T-cell (primary cell): ENCODE data around the gene CPTP. TPM values are rescaled to one million over a fixed set of nuclear protein-coding genes. Genes with fewer than 3 reads are reported as not detected.

ENCODE experiments used
- ATAC-seq, 4 experiments: fragments of 200-7000 bp in 3 of 4; fragments of 150-1000 bp in 1 of 4; cut with Tn5 transposase; replicated peaks in 1 of 4; 1 replicate in 3 of 4; 2 replicates in 1 of 4; pipeline ENCODE4 v1.10.0; 2021; ENCODE audit warnings: moderate library complexity in 3 of 4, mild to moderate bottlenecking in 2 of 4, moderate number of reproducible peaks in 1 of 4
- CTCF ChIA-PET, 2 donors: fragments of 300-600 bp; sonication (Branson Sonifier 250); formaldehyde crosslinking; loops; one replicate each; lab custom pipeline; 2022; ENCODE audit warnings: antibody characterized with exemption in 2 of 2; lab: Charles Lee
- POLR2A ChIA-PET, 2 donors: fragments of 300-600 bp; sonication (Branson Sonifier 250); formaldehyde crosslinking; loops; one replicate each; lab custom pipeline; 2022; ENCODE audit warnings: antibody characterized with exemption in 2 of 2; lab: Charles Lee
- DNase-seq, 35 experiments: peaks; one replicate each; pipeline versions ENCODE4 v3.0.0 to v3.0.0-alpha.2; 2013 to 2023
- H3K27ac ChIP-seq: one replicate; pipeline ENCODE4 v1.5.1; 2013; ENCODE audit warnings: low read length
- H3K27me3 ChIP-seq, 2 experiments: replicated peaks in 1 of 2; 1 replicate in 1 of 2; 2 replicates in 1 of 2; pipeline versions ENCODE4 v1.6.1 to v1.7.0; 2013; ENCODE audit warnings: low read length in 1 of 2, mixed read lengths in 1 of 2; ENCODE audit not compliant: control insufficient read depth in 2 of 2, insufficient read depth in 2 of 2; ENCODE audit errors: extremely low read depth in 1 of 2
- H3K36me3 ChIP-seq, 2 donors: 1 replicate in 1 of 2; 2 replicates in 1 of 2; pipeline versions ENCODE4 v1.6.1 to v1.7.0; 2013; ENCODE audit warnings: low read length in 1 of 2; ENCODE audit not compliant: control insufficient read depth in 2 of 2, insufficient read depth in 1 of 2; ENCODE audit errors: extremely low read depth in 1 of 2
- H3K4me1 ChIP-seq, 2 experiments: 1 replicate in 1 of 2; 2 replicates in 1 of 2; pipeline versions ENCODE4 v1.6.1 to v1.7.0; 2013; ENCODE audit warnings: low read length in 2 of 2, mixed read lengths in 1 of 2; ENCODE audit not compliant: insufficient read depth in 2 of 2, control insufficient read depth in 1 of 2; ENCODE audit errors: extremely low read depth in 1 of 2
- H3K4me3 ChIP-seq, 2 donors: 1 replicate in 1 of 2; 2 replicates in 1 of 2; pipeline versions ENCODE4 v1.5.1 to v1.7.0; 2013; ENCODE audit warnings: mild to moderate bottlenecking in 2 of 2, low read length in 1 of 2, moderate library complexity in 1 of 2; ENCODE audit not compliant: control insufficient read depth in 1 of 2; ENCODE audit errors: extremely low read depth in 1 of 2
- H3K9me3 ChIP-seq: 2 replicates; pipeline ENCODE4 v1.7.0; 2013
- H3K27ac Mint-ChIP-seq, 2 donors: one replicate each; pipeline ENCODE4 v1.8.0; 2020 to 2021; ENCODE audit warnings: mild to moderate bottlenecking in 2 of 2, mixed read lengths in 2 of 2
- H3K27me3 Mint-ChIP-seq, 2 donors: one replicate each; pipeline ENCODE4 v1.8.0; 2021 to 2022; ENCODE audit warnings: mixed read lengths in 2 of 2
- H3K36me3 Mint-ChIP-seq: one replicate; pipeline ENCODE4 v1.8.0; 2021; ENCODE audit warnings: mixed read lengths
- H3K4me1 Mint-ChIP-seq, 3 donors: one replicate each; pipeline ENCODE4 v1.8.0; 2020 to 2022; ENCODE audit warnings: mixed read lengths in 3 of 3, mild to moderate bottlenecking in 1 of 3
- H3K4me3 Mint-ChIP-seq, 3 donors: one replicate each; pipeline ENCODE4 v1.8.0; 2020 to 2022; ENCODE audit warnings: mild to moderate bottlenecking in 3 of 3, mixed read lengths in 3 of 3, moderate library complexity in 3 of 3
- H3K9me3 Mint-ChIP-seq, 3 donors: one replicate each; pipeline ENCODE4 v1.8.0; 2020 to 2022; ENCODE audit warnings: mixed read lengths in 3 of 3
- WGBS: methylation state at CpG from one replicate; pipeline ENCODE4 v1.1.5; 2013; ENCODE audit warnings: missing lambda C conversion rate; ENCODE audit not compliant: insufficient coverage; 5-methylcytosine and 5-hydroxymethylcytosine counted together
- total RNA-seq, 35 experiments: library from RNA in 6 of 35; stranded (reverse) in 6 of 35; fragments of 120-200 nt in 1 of 35; gene quantifications; one replicate each; pipeline versions ENCODE4 v1.2.1 to v1.2.4 and lab custom pipeline; 2013 to 2026

Gene CPTP
- total RNA-seq, 5 donors from 2014 or later (not counting 1 experiment from before 2014, with no cell fraction given), result 15.8 to 35.8 (median 29.9) TPM

- ChIA-PET CTCF (no interaction called here), POLR2A (no interaction called here)
- no peaks in the 10 kb centered on the region for H3K9me3 Mint-ChIP-seq
- no peak overlapping the region for H3K4me3 Mint-ChIP-seq
- no peak for DNase-seq
- ATAC-seq, result no peak
- H3K36me3 Mint-ChIP-seq, result no peaks in the 10 kb centered on the region
- no peak overlapping the region for H3K4me3 ChIP-seq
- WGBS, result 92% methylated on average over 36 of the region's 36 CpGs
- H3K9me3 ChIP-seq, result no peaks in the 10 kb centered on the region
- peaks cover 0 to 2% of the 10 kb centered on the region in 2 experiments for H3K4me1 ChIP-seq
- no peaks in the 10 kb centered on the region for H3K27me3 ChIP-seq
- no peak overlapping the region for H3K27ac ChIP-seq
- H3K27me3 Mint-ChIP-seq, result no peaks in the 10 kb centered on the region
- peaks cover 3 to 5% (median 4%) of the 10 kb centered on the region in 3 donors for H3K4me1 Mint-ChIP-seq
- H3K27ac Mint-ChIP-seq, result no peak overlapping the region
- peaks cover 8 to 10% of the 10 kb centered on the region in 2 donors for H3K36me3 ChIP-seq
Observed at GRCh38 chr1:1333551-1334241, 9.1 kb downstream of the CPTP start.

- peaks cover 0 to 2% (median 2%) of the 10 kb centered on the region in 3 donors for H3K4me1 Mint-ChIP-seq
- Histone ChIP-seq H3K9me3 (no peaks in the 10 kb centered on the region), H3K4me1 (peaks cover 0 to 2% of the 10 kb centered on the region in 2 experiments), H3K27ac (no peak overlapping the region), H3K36me3 (peaks cover 0 to 10% of the 10 kb centered on the region in 2 donors), H3K4me3 (no peak overlapping the region), H3K27me3 (no peaks in the 10 kb centered on the region)
- ATAC-seq (no peak), DNase-seq (no peak)
- peaks cover under 1% of the 10 kb centered on the region for H3K36me3 Mint-ChIP-seq
- ChIA-PET POLR2A (no interaction called here), CTCF (interaction anchor here in 1 of 2 donors (0.5 kb wide), 1 partner anchor 164 kb away, joined by 3 read pairs; no protein-coding TSS in a partner anchor)
- H3K27ac Mint-ChIP-seq, result no peak overlapping the region
- 91% methylated on average over 11 of the region's 11 CpGs for WGBS
- H3K9me3 Mint-ChIP-seq, result no peaks in the 10 kb centered on the region
- no peaks in the 10 kb centered on the region for H3K27me3 Mint-ChIP-seq
- no peak overlapping the region for H3K4me3 Mint-ChIP-seq
Observed at GRCh38 chr1:1334835-1335234, 10.2 kb downstream of the CPTP start.

GRCh38 chr1:1335283-1335682 is 10.7 kb downstream of the CPTP start:
- ChIA-PET CTCF (interaction anchor here in 1 of 2 donors (0.5 kb wide), 1 partner anchor 164 kb away, joined by 3 read pairs; no protein-coding TSS in a partner anchor), POLR2A (no interaction called here)
- ATAC-seq (no peak), DNase-seq (no peak)
- Mint-ChIP-seq H3K4me1 (no peaks in the 10 kb centered on the region), H3K27ac (no peak overlapping the region), H3K4me3 (no peak overlapping the region), H3K27me3 (no peaks in the 10 kb centered on the region), H3K9me3 (no peaks in the 10 kb centered on the region), H3K36me3 (peaks cover 3% of the 10 kb centered on the region)
- Histone ChIP-seq H3K4me1 (no peaks in the 10 kb centered on the region), H3K9me3 (no peaks in the 10 kb centered on the region), H3K27me3 (no peaks in the 10 kb centered on the region), H3K36me3 (peaks cover 0 to 10% of the 10 kb centered on the region in 2 donors), H3K4me3 (no peak overlapping the region), H3K27ac (no peak overlapping the region)
- 90% methylated on average over 9 of the region's 16 CpGs for WGBS

- H3K27me3 Mint-ChIP-seq, result no peaks in the 10 kb centered on the region
- ATAC-seq (no peak), DNase-seq (no peak)
- ChIA-PET CTCF (no interaction called here), POLR2A (no interaction called here)
- Histone ChIP-seq H3K27ac (no peak overlapping the region), H3K9me3 (no peaks in the 10 kb centered on the region), H3K4me1 (no peaks in the 10 kb centered on the region), H3K4me3 (no peak overlapping the region), H3K27me3 (no peaks in the 10 kb centered on the region), H3K36me3 (peaks cover 2 to 10% of the 10 kb centered on the region in 2 donors)
- H3K9me3 Mint-ChIP-seq, result no peaks in the 10 kb centered on the region
- WGBS, result 92% methylated on average over 13 of the region's 21 CpGs
- peaks cover 4% of the 10 kb centered on the region for H3K36me3 Mint-ChIP-seq
- no peak overlapping the region for H3K4me3 Mint-ChIP-seq
- H3K4me1 Mint-ChIP-seq, result no peaks in the 10 kb centered on the region
- no peak overlapping the region for H3K27ac Mint-ChIP-seq
Observed at GRCh38 chr1:1335792-1336248, 11.2 kb downstream of the CPTP start.

GRCh38 chr1:1336446-1336845 is 11.8 kb downstream of the CPTP start:
- no peaks in the 10 kb centered on the region for H3K4me1 Mint-ChIP-seq
- POLR2A ChIA-PET, result no interaction called here
- CTCF ChIA-PET, result no interaction called here

GRCh38 chr1:1336931-1337792 is 12.6 kb downstream of the CPTP start:
- WGBS, result 95% methylated on average over 30 of the region's 32 CpGs
- H3K36me3 ChIP-seq, result peaks cover 8 to 10% of the 10 kb centered on the region in 2 donors
- Mint-ChIP-seq H3K4me3 (no peak overlapping the region), H3K27me3 (no peaks in the 10 kb centered on the region), H3K36me3 (peaks cover 10% of the 10 kb centered on the region), H3K4me1 (no peaks in the 10 kb centered on the region), H3K27ac (no peak overlapping the region), H3K9me3 (no peaks in the 10 kb centered on the region)
- CTCF ChIA-PET, result no interaction called here
- H3K9me3 ChIP-seq, result no peaks in the 10 kb centered on the region
- POLR2A ChIA-PET, result no interaction called here
- ATAC-seq, result no peak
- no peak for DNase-seq
- H3K4me3 ChIP-seq, result no peak overlapping the region
- no peaks in the 10 kb centered on the region for H3K27me3 ChIP-seq
- no peak overlapping the region for H3K27ac ChIP-seq
- no peaks in the 10 kb centered on the region for H3K4me1 ChIP-seq

More at GRCh38 chr1:1336446-1336845, 11.8 kb downstream of the CPTP start:
- ATAC-seq, result no peak
- Mint-ChIP-seq H3K4me3 (no peak overlapping the region), H3K36me3 (peaks cover 10% of the 10 kb centered on the region), H3K27ac (no peak overlapping the region), H3K9me3 (no peaks in the 10 kb centered on the region), H3K27me3 (no peaks in the 10 kb centered on the region)
- 92% methylated on average over 26 of the region's 26 CpGs for WGBS
- H3K4me3 ChIP-seq, result no peak overlapping the region
- no peaks in the 10 kb centered on the region for H3K27me3 ChIP-seq
- H3K9me3 ChIP-seq, result no peaks in the 10 kb centered on the region
- peaks cover 4 to 10% of the 10 kb centered on the region in 2 donors for H3K36me3 ChIP-seq
- no peak overlapping the region for H3K27ac ChIP-seq
- H3K4me1 ChIP-seq, result no peaks in the 10 kb centered on the region
- DNase-seq, result no peak
